Lower leg skin (tissue), 4 donors: ENCODE results near the gene SORCS2. TPM values are rescaled to one million over a fixed set of nuclear protein-coding genes. Genes with fewer than 3 reads are reported as not detected.
"Not testable (repeated sequence)": the region's sequence is repeated elsewhere in the genome, so short reads cannot be mapped to it uniquely, and the experiment has no call there.

Experiments
- DNase-seq, 2 donors: peaks; one replicate each; pipeline ENCODE4 v3.0.0-alpha.2; 2019; ENCODE audit warnings: low spot score in 2 of 2
- H3K4me3 ChIP-seq: fragments of 200-600 bp; sonication (generic); 2 replicates; pipeline ENCODE4 v1.5.1; 2017; ENCODE audit warnings: mild to moderate bottlenecking, low read depth; ENCODE audit not compliant: poor library complexity, severe bottlenecking
- CTCF ChIP-seq, 3 donors: fragments of 450-650 bp; IDR thresholded peaks; one replicate each; pipeline ENCODE4 v1.5.1; 2016; ENCODE audit warnings: antibody characterized with exemption in 3 of 3, mild to moderate bottlenecking in 3 of 3, moderate library complexity in 2 of 3
- POLR2A ChIP-seq, 2 donors: fragments of 450-650 bp; IDR thresholded peaks; one replicate each; pipeline ENCODE4 v1.6.1; 2016 to 2017; ENCODE audit warnings: antibody characterized with exemption in 2 of 2, mild to moderate bottlenecking in 1 of 2, moderate library complexity in 1 of 2
- WGBS, 2 donors: methylation state at CpG; one replicate each; pipeline ENCODE4 v1.1.5; 2018; 5-methylcytosine and 5-hydroxymethylcytosine counted together
- intact Hi-C: fragments of 100-400 bp; cut with DNase I; formaldehyde crosslinking; loops from one replicate; pipeline ENCODE4 v1.15.0; 2023; ENCODE audit warnings: low total_unique reads
- total RNA-seq, 4 donors: library from RNA; depleted of rRNA; stranded (reverse); fragments of >200 nt; gene quantifications; one replicate each; pipeline ENCODE4 v1.1.0, GENCODE V29; 2016

Gene SORCS2
- total RNA-seq, 4 donors from 2014 or later = 1.1 to 6.4 (median 1.5) TPM

- intact Hi-C loops = no loop called here
- H3K4me3 ChIP-seq = no peak overlapping the region
- no peak for TF ChIP-seq POLR2A (IDR thresholded peaks at IDR 0.05)
- TF ChIP-seq CTCF (IDR thresholded peaks at IDR 0.05) = no peak
- 79 to 83% methylated on average over 9 of the region's 9 CpGs for WGBS, 2 donors
- DNase-seq = no peak
These were observed 381.3 kb downstream of the SORCS2 start for GRCh38 chr4:7573576-7574091.

GRCh38 chr4:7574287-7575014 is 382.1 kb downstream of the SORCS2 start:
- no peak for DNase-seq
- intact Hi-C loops = no loop called here
- no peak overlapping the region for H3K4me3 ChIP-seq
- 61 to 69% methylated on average over 11 of the region's 11 CpGs for WGBS, 2 donors
- TF ChIP-seq CTCF (IDR thresholded peaks at IDR 0.05) (no peak), POLR2A (IDR thresholded peaks at IDR 0.05) (no peak)

GRCh38 chr4:7575426-7575825 is 383.1 kb downstream of the SORCS2 start:
- TF ChIP-seq CTCF (IDR thresholded peaks at IDR 0.05) (no peak), POLR2A (IDR thresholded peaks at IDR 0.05) (no peak)
- no peak for DNase-seq
- intact Hi-C loops = no loop called here
- no peak overlapping the region for H3K4me3 ChIP-seq
- WGBS, 2 donors = 76 to 88% methylated on average over 6 of the region's 6 CpGs

- DNase-seq, H3K4me3 ChIP-seq, intact Hi-C loops: not testable (repeated sequence)
- WGBS, 2 donors = 92 to 93% methylated on average over 11 of the region's 11 CpGs
These were observed 385.2 kb downstream of the SORCS2 start for GRCh38 chr4:7577361-7578039.

GRCh38 chr4:7581477-7581876 is 389.1 kb downstream of the SORCS2 start:
- WGBS, 2 donors = 50 to 62% methylated on average over 7 to 8 of the region's 8 CpGs
- no peak for DNase-seq

More at GRCh38 chr4:7581477-7581876, 389.1 kb downstream of the SORCS2 start:
- H3K4me3 ChIP-seq = no peak overlapping the region
- no peak for TF ChIP-seq CTCF (IDR thresholded peaks at IDR 0.05)
- TF ChIP-seq POLR2A (IDR thresholded peaks at IDR 0.05) = no peak
- intact Hi-C loops = no loop called here
